ENCODE results near the gene CCDC201.

Gene CCDC201

GRCh38 chr7:45893996-45894664 lies 21.2 kb upstream of the CCDC201 start:
- in situ Hi-C loops (cut with HindIII; ENCODE audit: low sequenced_read_pairs), result no loop called here

DNA sequence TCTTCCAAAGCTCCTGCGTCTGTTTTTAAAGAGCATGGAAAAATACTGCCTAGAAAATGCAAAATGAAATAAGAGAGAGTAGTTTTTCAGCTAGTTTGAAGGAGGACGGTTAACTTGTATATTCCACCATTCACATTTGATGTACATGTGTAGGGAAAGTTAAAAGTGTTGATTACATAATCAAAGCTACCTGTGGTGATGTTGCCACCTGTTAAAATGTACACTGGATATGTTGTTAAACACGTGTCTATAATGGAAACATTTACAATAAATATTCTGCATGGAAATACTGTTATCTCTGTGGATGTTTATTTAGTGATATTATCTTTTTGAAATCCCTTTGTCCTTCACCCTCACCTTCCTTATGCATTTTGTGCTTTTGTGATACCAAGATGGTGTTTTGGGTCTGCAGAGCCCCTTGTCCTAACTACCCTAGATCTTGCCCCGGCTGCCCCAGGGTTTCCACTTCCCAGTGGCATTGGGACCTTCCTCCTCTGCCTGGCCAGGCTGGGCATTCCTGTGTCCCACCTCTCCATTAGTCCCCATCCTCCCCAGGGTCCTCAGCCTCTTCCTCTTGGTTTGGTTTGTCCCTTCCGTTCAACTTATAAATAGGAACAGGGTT lies 20.6 kb upstream of the CCDC201 start:
- in situ Hi-C loops (cut with HindIII; ENCODE audit: low sequenced_read_pairs), result no loop called here

GRCh38 chr7:45892407-45893035 lies 19.6 kb upstream of the CCDC201 start:
- in situ Hi-C loops (cut with HindIII; ENCODE audit: low sequenced_read_pairs), result no loop called here

GRCh38 chr7:45891462-45892402 lies 18.9 kb upstream of the CCDC201 start:
- in situ Hi-C loops (cut with HindIII; ENCODE audit: low sequenced_read_pairs), result no loop called here

DNA sequence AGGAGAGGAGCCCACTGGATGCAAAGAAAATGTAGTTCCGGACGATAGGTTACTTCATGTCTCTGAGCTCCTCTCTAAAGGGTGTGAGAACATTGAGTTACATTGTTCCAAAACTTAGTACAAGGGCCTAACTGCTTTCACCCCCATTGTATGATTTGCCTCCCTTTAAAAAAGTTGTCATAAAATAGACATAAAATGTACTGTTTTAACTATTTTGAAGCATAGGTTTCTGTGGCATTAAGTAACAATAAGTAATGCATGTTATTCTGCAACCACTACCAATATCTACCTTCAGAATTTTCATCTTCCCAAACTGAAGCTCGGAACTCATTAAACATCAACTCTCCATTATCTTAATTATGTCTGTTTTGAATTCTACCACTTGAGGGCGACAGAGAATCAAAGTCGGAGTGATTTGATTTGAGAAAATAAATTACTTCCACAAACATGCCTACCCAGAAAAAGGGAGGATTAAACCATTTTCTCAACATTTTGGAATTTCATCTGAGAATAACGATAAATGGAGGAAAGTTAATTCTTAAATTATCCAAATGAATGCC lies 18.1 kb upstream of the CCDC201 start:
- in situ Hi-C loops (cut with HindIII; ENCODE audit: low sequenced_read_pairs), result no loop called here

GRCh38 chr7:45890125-45890901 lies 17.4 kb upstream of the CCDC201 start:
- in situ Hi-C loops (cut with HindIII; ENCODE audit: low sequenced_read_pairs), result no loop called here

- in situ Hi-C loops (cut with HindIII; ENCODE audit: low sequenced_read_pairs), result no loop called here
Observed at GRCh38 chr7:45889367-45890067, 16.6 kb upstream of the CCDC201 start.

- in situ Hi-C loops (cut with HindIII; ENCODE audit: low sequenced_read_pairs), result no loop called here
Observed at GRCh38 chr7:45888993-45889366, 16.1 kb upstream of the CCDC201 start.

- in situ Hi-C loops (cut with HindIII; ENCODE audit: low sequenced_read_pairs), result no loop called here
Observed at GRCh38 chr7:45888185-45888992, 15.5 kb upstream of the CCDC201 start, which contains the start of gene IGFBP1. Gene IGFBP1, plus strand, starts transcription at chr7:45888488. Its CDS starts 165 bp downstream, at chr7:45888653.

DNA sequence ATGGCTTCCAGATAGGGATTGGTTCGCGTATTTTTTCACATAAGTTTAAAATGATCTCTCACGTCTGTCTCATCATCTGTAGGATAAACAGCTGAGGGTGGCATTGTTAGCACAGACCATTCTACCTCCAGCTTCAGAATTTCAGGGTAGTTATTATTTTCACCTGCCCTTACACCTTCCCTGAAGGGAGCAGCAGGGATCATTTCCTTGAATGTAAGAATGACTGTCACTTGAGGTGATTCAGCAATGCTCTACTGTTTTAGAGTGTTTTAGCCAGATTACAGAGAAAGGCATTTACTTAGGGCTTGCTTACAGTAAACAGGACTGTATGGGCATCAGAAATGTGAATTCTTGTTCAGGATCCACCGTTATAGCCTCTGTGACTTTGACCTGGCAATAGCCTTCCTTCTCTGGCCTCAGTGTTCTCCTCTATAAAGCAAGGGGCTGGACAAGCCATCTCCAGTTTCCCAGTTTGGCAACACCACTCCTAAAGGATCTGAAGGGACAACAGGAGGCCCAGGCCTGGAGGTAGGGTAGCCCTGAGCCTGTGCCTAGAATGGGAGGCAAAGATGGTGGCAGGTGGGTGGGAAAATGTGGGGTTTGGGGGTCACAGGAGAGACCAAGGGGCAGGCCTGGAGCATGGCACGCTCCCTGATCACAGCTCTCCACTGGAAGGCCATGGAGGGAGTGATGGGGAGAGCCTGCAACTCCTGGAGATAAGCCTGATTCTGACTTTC lies 14.2 kb upstream of the CCDC201 start:
- in situ Hi-C loops (cut with HindIII; ENCODE audit: low sequenced_read_pairs), result no loop called here

DNA sequence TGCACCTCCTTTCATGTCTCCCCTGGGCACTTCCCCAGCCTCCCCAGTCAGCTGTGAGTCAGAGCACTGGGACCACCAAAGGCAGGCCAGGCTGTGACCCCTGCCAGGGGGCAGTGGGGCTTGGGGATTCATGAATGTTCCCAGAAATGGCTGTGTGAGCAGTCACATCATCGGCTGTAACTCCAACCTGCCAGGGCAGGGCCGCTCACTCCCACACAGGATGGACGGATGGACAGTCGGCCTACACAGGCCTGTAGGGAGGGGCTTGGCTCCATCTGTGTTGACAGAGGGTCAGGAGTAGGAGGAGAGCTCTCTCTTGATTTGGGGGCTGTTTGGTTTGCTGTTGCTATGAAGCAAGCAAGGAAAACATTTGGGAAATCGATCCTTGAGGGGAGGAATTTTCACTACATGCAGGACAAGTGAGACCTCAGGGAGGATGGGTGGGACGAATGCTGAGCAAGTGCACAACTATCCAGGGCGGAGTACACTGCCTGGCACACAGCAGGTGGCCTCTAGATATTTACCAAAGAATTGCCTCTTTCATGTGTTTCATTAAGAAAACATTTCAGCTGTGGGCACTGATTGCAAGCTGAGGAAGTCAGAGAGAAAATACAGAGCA lies 12.5 kb upstream of the CCDC201 start:
- in situ Hi-C loops (cut with HindIII; ENCODE audit: low sequenced_read_pairs), result no loop called here

- in situ Hi-C loops (cut with HindIII; ENCODE audit: low sequenced_read_pairs), result no loop called here
Observed at GRCh38 chr7:45884136-45884535, 11.3 kb upstream of the CCDC201 start.

DNA sequence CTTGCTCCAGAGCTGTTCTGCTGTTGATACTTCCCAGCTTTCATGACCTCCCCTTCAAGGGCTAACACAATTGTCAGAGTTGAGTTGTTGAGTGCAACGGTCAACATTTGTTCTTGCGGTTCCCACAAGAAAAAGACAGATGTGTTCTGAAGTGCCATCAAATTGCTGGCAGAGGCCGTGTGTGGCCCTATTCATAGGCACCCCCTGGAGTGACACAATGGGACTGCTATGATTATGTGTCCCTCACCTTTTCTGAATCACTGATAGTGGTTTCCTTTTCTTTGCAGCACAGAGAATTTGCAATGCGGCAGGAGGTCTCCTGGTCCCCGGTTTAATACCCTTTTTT lies 9.6 kb upstream of the CCDC201 start:
- in situ Hi-C loops (cut with HindIII; ENCODE audit: low sequenced_read_pairs), result no loop called here

GRCh38 chr7:45881759-45882464 lies 9.0 kb upstream of the CCDC201 start:
- in situ Hi-C loops (cut with HindIII; ENCODE audit: low sequenced_read_pairs), result no loop called here

DNA sequence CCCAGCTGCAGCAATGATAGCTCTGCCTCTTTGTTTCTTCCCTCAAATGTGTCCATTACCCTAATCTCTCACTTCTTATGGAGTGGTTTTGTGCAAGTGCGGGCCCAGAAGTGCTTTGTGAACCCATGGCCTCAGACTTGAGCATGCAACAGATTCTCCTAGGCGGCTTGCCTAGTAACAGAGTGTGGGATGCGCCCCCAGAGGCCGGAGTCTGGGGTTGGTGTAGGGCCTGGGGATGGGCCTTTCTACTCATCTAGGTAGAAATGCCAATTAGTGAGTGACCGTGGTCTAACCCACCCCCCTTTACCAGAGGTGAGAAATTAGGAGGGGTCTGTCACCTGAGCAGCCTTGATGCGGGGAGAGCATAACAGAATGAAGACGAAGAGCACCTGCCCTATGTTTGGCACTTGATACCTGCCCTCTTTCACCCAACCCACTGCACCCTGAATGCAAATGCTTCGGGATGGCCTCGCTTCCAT lies 8.4 kb upstream of the CCDC201 start:
- in situ Hi-C loops (cut with HindIII; ENCODE audit: low sequenced_read_pairs), result no loop called here

DNA sequence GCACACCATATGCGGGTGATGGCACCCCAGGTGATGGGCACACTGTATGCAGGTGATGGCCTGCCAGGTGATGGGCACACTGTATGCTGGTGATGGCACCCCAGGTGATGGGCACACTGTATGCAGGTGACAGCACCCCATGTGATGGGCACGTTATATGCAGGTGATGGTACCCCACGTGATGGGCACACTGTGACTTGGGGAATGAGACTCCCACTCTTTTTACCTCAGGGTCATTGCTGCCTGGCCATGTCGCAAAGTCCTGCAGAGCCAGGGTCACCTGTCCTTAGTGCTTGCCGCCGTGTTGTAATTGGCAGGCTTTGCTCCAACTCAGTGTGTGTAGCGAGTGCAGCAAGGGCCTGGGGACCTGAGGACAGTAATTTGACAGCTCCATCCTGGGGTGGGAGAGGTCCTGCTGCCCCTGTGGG lies 7.6 kb upstream of the CCDC201 start:
- in situ Hi-C loops (cut with HindIII; ENCODE audit: low sequenced_read_pairs), result no loop called here
